Activated B cell treated with CpG ODN at 0.5 μM for 24 hours (primary cell): ENCODE measurements around the gene LIPA. TPM values are rescaled to one million over a fixed set of nuclear protein-coding genes. Genes with fewer than 3 reads are reported as not detected.

ENCODE experiments used
- ATAC-seq: fragments of 200-7000 bp; cut with Tn5 transposase; one replicate; pipeline ENCODE4 v1.10.0; 2021; ENCODE audit warnings: low read depth, mild to moderate bottlenecking, moderate library complexity
- CTCF ChIA-PET: fragments of 350-600 bp; sonication (Branson Sonifier 250); formaldehyde crosslinking; loops from one replicate; lab custom pipeline; 2021; ENCODE audit warnings: antibody characterized with exemption; lab: Charles Lee
- POLR2A ChIA-PET: fragments of 350-600 bp; sonication (Branson Sonifier 250); formaldehyde crosslinking; loops from one replicate; lab custom pipeline; 2021; ENCODE audit warnings: antibody characterized with exemption; lab: Charles Lee
- DNase-seq: peaks from one replicate; pipeline ENCODE4 v3.0.0; 2022
- H3K27ac Mint-ChIP-seq: one replicate; pipeline ENCODE4 v1.8.0; 2020; ENCODE audit warnings: mixed read lengths
- H3K27me3 Mint-ChIP-seq: one replicate; pipeline ENCODE4 v1.8.0; 2021; ENCODE audit warnings: mixed read lengths
- H3K36me3 Mint-ChIP-seq: one replicate; pipeline ENCODE4 v1.8.0; 2021; ENCODE audit warnings: low read depth, mixed read lengths
- H3K4me1 Mint-ChIP-seq: one replicate; pipeline ENCODE4 v1.8.0; 2021; ENCODE audit warnings: mixed read lengths
- H3K4me3 Mint-ChIP-seq: one replicate; pipeline ENCODE4 v1.8.0; 2020; ENCODE audit warnings: mild to moderate bottlenecking, mixed read lengths
- H3K9me3 Mint-ChIP-seq: one replicate; pipeline ENCODE4 v1.8.0; 2020; ENCODE audit warnings: mixed read lengths
- intact Hi-C: fragments of 100-400 bp; cut with micrococcal nuclease; formaldehyde crosslinking; loops from one replicate; pipeline ENCODE4 v1.15.1; 2024
- total RNA-seq: library from RNA; stranded (reverse); gene quantifications from 2 replicates; pipeline ENCODE4 v1.2.3, GENCODE V29; 2022
- TF ChIP-seq, protein P1 (sequence below): fragments of 200-600 bp; IDR thresholded peaks from one replicate; pipeline ENCODE4 v1.8.0; 2022; ENCODE audit warnings: antibody characterized with exemption, mild to moderate bottlenecking

Gene LIPA
- total RNA-seq, 1 donor from 2014 or later: 32.8 TPM

DNA sequence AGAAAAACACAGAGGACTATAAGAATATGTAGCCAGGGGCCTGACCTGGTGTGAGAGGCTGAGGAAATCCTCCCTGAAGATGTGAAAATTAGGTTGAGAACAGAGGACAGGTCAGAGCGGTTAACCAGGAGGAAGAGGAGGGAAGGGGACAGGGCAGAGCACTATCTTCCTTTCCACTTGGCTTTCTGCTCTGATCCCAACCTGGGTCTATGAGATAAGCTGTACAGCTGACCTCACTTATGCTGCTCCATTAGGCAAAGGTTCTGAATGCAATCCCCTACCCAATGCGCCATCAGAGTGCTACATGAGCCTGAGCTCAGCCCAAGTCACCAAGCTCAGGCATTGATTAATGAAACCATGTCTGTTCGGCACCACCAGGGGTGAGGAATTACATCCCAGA lies 10.5 kb downstream of the LIPA start:
- H3K27me3 Mint-ChIP-seq: no peaks in the 10 kb centered on the region
- no peak for ATAC-seq
- no peaks in the 10 kb centered on the region for H3K9me3 Mint-ChIP-seq
- no peak for DNase-seq
- POLR2A ChIA-PET: interaction anchor here (1.2 kb wide), 1 partner anchor 11 kb away, joined by 4 read pairs; the partner anchor contains the start of gene LIPA
- no peak overlapping the region for H3K4me3 Mint-ChIP-seq
- TF ChIP-seq, protein P1, sequence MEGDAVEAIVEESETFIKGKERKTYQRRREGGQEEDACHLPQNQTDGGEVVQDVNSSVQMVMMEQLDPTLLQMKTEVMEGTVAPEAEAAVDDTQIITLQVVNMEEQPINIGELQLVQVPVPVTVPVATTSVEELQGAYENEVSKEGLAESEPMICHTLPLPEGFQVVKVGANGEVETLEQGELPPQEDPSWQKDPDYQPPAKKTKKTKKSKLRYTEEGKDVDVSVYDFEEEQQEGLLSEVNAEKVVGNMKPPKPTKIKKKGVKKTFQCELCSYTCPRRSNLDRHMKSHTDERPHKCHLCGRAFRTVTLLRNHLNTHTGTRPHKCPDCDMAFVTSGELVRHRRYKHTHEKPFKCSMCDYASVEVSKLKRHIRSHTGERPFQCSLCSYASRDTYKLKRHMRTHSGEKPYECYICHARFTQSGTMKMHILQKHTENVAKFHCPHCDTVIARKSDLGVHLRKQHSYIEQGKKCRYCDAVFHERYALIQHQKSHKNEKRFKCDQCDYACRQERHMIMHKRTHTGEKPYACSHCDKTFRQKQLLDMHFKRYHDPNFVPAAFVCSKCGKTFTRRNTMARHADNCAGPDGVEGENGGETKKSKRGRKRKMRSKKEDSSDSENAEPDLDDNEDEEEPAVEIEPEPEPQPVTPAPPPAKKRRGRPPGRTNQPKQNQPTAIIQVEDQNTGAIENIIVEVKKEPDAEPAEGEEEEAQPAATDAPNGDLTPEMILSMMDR: no peak
- CTCF ChIA-PET: no interaction called here
- H3K4me1 Mint-ChIP-seq: peaks cover 41% of the 10 kb centered on the region
- peaks cover 35% of the 10 kb centered on the region for H3K36me3 Mint-ChIP-seq
- no peak overlapping the region for H3K27ac Mint-ChIP-seq
- intact Hi-C loops: no loop called here

DNA sequence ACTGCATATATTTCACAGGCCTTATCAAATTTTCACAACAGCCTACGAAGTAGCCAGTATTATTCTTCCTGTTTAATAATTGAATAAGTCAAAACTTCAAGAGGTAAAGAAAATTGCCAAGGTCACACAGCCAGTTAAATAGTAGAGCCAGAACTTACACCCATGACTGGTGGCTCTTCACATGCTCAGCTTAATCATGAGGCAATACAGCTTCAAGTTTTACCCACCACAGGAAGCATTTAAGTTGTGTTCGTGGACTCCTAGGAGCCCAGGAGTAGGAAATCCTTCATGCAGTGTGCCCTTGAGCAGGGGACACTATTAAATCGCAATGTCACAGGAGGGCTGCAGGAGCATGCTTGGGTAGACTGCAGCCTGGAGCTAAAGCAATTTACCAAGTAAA lies 11.1 kb downstream of the LIPA start:
- no peaks in the 10 kb centered on the region for H3K9me3 Mint-ChIP-seq
- DNase-seq: no peak
- ChIA-PET POLR2A (interaction anchor here (0.6 kb wide), 1 partner anchor 161 kb away, joined by 4 read pairs; no protein-coding TSS in a partner anchor), CTCF (interaction anchor here (1.2 kb wide), 1 partner anchor 10 kb away, joined by 3 read pairs; no protein-coding TSS in a partner anchor)
- H3K27ac Mint-ChIP-seq: no peak overlapping the region
- intact Hi-C loops: no loop called here
- TF ChIP-seq, protein P1: no peak
- H3K4me1 Mint-ChIP-seq: peaks cover 36% of the 10 kb centered on the region
- peaks cover 33% of the 10 kb centered on the region for H3K36me3 Mint-ChIP-seq
- ATAC-seq: no peak
- no peaks in the 10 kb centered on the region for H3K27me3 Mint-ChIP-seq
- H3K4me3 Mint-ChIP-seq: no peak overlapping the region

DNA sequence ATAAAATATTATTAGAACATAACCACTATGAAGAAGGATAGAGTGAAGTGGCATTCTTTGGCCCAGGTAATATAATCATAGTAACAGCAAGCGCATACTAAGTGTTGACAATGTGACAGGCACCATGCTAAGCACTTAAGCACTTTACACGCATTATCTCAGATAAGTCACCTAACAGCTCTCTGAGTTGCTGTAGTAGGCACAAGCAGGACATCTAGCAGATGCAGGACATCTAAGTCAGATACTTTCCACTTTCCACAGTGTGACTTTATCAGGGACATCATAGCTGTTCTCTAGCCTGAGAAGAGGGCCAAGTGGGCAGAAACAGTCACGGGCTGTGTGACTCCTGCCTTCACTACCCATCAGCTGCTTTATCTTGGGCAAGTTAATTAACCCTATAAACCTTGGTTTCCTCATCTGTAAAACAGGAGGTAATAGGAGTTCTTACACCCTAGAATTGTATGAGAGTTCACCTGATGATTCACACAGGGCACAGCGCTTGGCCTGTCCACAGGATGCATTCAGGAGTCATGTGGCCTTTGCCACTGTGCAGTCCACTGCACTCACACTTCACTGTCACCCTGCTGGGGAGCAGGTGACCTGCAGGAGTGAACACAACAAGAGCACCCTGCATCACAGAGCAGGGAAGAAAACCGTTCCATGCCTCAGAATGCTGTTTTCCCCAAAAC lies 12.5 kb downstream of the LIPA start:
- intact Hi-C loops: no loop called here
- H3K36me3 Mint-ChIP-seq: peaks cover 46% of the 10 kb centered on the region
- DNase-seq (no peak), ATAC-seq (no peak)
- no peak overlapping the region for H3K4me3 Mint-ChIP-seq
- peaks cover 25% of the 10 kb centered on the region for H3K4me1 Mint-ChIP-seq
- H3K27ac Mint-ChIP-seq: no peak overlapping the region
- no peaks in the 10 kb centered on the region for H3K9me3 Mint-ChIP-seq
- ChIA-PET CTCF (interaction anchor here (0.8 to 1.2 kb wide), 2 partner anchors 9 to 21 kb away, joined by 3 read pairs; no protein-coding TSS in a partner anchor), POLR2A (no interaction called here)
- TF ChIP-seq, protein P1: no peak
- no peaks in the 10 kb centered on the region for H3K27me3 Mint-ChIP-seq

DNA sequence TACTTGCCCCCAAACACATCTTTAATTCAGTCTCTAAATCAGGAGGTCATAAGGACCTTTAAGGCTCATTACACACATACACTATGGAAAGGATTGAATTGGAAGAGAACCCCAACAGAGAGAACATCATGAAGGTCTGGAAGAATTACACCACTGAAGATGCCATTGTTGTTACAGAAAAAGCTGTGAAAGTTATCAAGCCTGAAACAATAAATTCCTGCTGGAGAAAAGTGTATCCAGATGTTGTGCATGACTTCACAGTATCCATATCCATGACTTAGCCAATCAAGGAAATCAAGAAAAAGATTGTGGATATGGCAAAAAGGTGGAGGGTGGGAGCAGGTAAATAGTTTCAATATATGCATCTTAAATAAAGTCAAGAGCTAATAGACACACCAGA lies 13.7 kb downstream of the LIPA start:
- ChIA-PET CTCF (no interaction called here), POLR2A (no interaction called here)
- DNase-seq: no peak
- no peaks in the 10 kb centered on the region for H3K9me3 Mint-ChIP-seq
- intact Hi-C loops: no loop called here
- no peak overlapping the region for H3K27ac Mint-ChIP-seq
- H3K27me3 Mint-ChIP-seq: no peaks in the 10 kb centered on the region
- TF ChIP-seq, protein P1: no peak
- H3K4me3 Mint-ChIP-seq: no peak overlapping the region
- peaks cover 12% of the 10 kb centered on the region for H3K4me1 Mint-ChIP-seq
- H3K36me3 Mint-ChIP-seq: peaks cover 55% of the 10 kb centered on the region
- ATAC-seq: no peak

DNA sequence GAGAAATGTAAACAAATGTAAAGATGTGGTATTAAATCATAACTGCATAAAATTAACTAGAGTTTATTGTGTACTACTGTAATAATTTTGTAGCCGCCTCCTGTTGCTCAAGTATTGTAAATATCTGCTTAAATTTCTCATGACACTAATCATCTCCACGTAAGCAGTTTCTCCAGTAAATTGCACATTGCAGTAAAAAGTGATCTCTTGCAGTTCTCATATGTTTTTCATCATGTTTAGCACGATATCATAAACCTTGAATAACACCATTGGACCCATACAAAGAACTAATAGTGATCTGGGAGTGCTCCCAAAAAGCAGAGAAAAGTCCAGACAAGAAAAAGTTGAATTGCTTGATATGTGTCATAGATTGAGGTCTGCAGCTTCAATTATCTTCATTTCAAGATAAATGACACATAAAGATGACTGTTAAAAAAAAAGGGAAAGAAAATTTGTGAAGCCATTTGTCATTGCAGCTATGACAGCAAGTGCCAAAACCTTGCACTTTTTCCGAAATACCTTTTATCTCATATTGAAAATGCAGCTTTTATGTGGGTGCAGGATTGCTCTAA lies 15.3 kb downstream of the LIPA start:
- ATAC-seq: no peak
- TF ChIP-seq, protein P1: no peak
- H3K4me1 Mint-ChIP-seq: peaks cover 2% of the 10 kb centered on the region
- H3K27me3 Mint-ChIP-seq: no peaks in the 10 kb centered on the region
- CTCF ChIA-PET: no interaction called here
- no peak overlapping the region for H3K27ac Mint-ChIP-seq
- POLR2A ChIA-PET: no interaction called here
- intact Hi-C loops: no loop called here
- no peak for DNase-seq
- H3K4me3 Mint-ChIP-seq: no peak overlapping the region
- H3K9me3 Mint-ChIP-seq: no peaks in the 10 kb centered on the region
- peaks cover 65% of the 10 kb centered on the region for H3K36me3 Mint-ChIP-seq
